WERI-Rb-1 (cell line): ENCODE data around the gene BCL2L12.

Source experiments
- DNase-seq: peaks from one replicate; pipeline ENCODE4 v3.0.0-alpha.2; 2020
- H3K27ac ChIP-seq: fragments of 250-450 bp; sonication (Bioruptor Pico); 2 replicates; pipeline ENCODE4 v1.5.1; 2020; ENCODE audit warnings: mild to moderate bottlenecking, moderate library complexity
- H3K27me3 ChIP-seq: fragments of 250-450 bp; sonication (Bioruptor Pico); 2 replicates; pipeline ENCODE4 v1.5.1; 2021; ENCODE audit warnings: mild to moderate bottlenecking, low read depth, moderate library complexity; ENCODE audit not compliant: insufficient read depth, severe bottlenecking
- H3K36me3 ChIP-seq: fragments of 250-450 bp; sonication (Bioruptor Pico); 2 replicates; pipeline ENCODE4 v1.5.1; 2020; ENCODE audit warnings: mild to moderate bottlenecking, moderate library complexity
- H3K4me3 ChIP-seq: 2 replicates; pipeline ENCODE4 v1.5.1; 2011; ENCODE audit warnings: low read depth, mild to moderate bottlenecking, control low read depth, low read length
- H3K9me3 ChIP-seq: fragments of 250-450 bp; sonication (Bioruptor Pico); 2 replicates; pipeline ENCODE4 v1.5.1; 2021; ENCODE audit warnings: mild to moderate bottlenecking, moderate library complexity; ENCODE audit not compliant: severe bottlenecking
- TF ChIP-seq, protein P1 (sequence below): IDR thresholded peaks from 2 replicates; pipeline ENCODE4 v1.5.1; 2011; ENCODE audit warnings: low read depth, mild to moderate bottlenecking, control low read depth, inconsistent platforms, low read length

Gene BCL2L12

GRCh38 chr19:49646586-49646985, 19.1 kb upstream of the BCL2L12 start:
- TF ChIP-seq, protein P1, sequence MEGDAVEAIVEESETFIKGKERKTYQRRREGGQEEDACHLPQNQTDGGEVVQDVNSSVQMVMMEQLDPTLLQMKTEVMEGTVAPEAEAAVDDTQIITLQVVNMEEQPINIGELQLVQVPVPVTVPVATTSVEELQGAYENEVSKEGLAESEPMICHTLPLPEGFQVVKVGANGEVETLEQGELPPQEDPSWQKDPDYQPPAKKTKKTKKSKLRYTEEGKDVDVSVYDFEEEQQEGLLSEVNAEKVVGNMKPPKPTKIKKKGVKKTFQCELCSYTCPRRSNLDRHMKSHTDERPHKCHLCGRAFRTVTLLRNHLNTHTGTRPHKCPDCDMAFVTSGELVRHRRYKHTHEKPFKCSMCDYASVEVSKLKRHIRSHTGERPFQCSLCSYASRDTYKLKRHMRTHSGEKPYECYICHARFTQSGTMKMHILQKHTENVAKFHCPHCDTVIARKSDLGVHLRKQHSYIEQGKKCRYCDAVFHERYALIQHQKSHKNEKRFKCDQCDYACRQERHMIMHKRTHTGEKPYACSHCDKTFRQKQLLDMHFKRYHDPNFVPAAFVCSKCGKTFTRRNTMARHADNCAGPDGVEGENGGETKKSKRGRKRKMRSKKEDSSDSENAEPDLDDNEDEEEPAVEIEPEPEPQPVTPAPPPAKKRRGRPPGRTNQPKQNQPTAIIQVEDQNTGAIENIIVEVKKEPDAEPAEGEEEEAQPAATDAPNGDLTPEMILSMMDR = no peak
- no peaks in the 10 kb centered on the region for H3K27me3 ChIP-seq
- no peaks in the 10 kb centered on the region for H3K9me3 ChIP-seq
- DNase-seq = no peak
- peaks cover 44% of the 10 kb centered on the region for H3K36me3 ChIP-seq
- H3K27ac ChIP-seq = no peak overlapping the region
- H3K4me3 ChIP-seq = no peak overlapping the region

DNA sequence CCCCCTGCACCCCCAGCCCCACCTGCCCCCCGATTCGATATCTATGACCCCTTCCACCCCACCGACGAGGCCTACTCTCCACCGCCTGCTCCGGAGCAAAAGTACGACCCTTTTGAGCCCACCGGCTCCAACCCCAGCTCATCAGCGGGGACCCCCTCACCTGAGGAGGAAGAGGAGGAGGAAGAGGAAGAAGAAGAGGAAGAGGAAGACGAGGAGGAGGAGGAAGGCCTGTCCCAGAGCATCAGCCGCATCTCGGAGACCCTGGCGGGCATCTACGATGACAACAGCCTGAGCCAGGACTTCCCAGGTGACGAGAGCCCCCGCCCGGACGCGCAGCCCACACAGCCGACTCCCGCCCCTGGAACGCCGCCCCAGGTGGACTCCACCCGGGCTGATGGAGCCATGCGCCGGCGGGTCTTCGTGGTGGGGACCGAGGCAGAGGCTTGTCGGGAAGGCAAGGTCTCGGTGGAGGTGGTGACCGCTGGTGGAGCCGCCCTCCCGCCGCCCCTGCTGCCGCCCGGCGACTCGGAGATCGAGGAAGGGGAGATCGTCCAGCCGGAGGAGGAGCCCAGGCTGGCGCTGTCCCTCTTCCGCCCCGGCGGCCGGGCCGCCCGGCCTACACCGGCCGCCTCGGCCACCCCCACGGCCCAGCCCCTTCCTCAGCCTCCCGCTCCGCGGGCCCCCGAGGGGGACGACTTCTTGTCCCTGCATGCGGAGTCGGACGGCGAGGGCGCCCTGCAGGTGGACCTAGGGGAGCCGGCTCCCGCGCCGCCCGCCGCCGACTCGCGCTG, 14.5 kb upstream of the BCL2L12 start:
- DNase-seq = no peak

DNA sequence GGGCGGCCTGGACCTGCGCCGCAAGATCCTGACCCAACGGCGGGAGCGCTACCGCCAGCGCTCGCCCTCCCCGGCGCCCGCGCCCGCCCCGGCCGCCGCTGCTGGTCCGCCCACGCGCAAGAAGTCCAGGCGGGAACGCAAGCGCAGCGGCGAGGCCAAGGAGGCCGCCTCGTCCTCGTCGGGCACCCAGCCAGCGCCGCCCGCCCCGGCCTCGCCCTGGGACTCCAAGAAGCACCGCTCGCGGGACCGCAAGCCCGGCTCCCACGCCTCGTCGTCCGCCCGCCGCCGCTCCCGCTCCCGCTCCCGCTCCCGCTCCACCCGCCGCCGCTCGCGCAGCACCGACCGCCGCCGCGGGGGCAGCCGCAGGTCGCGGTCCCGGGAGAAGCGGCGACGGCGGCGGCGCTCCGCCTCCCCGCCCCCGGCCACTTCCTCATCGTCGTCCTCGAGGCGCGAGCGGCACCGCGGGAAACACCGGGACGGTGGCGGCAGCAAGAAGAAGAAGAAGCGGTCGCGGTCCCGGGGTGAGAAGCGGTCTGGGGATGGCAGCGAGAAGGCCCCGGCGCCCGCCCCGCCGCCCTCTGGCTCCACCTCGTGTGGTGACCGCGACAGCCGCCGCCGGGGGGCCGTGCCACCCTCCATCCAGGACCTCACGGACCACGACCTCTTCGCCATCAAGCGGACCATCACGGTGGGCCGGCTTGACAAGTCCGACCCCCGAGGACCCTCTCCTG, 13.7 kb upstream of the BCL2L12 start:
- DNase-seq = no peak
- H3K4me3 ChIP-seq = no peak overlapping the region
- H3K27ac ChIP-seq = no peak overlapping the region
- TF ChIP-seq, protein P1 = no peak
- no peaks in the 10 kb centered on the region for H3K27me3 ChIP-seq
- H3K36me3 ChIP-seq = peaks cover 76% of the 10 kb centered on the region
- no peaks in the 10 kb centered on the region for H3K9me3 ChIP-seq

More for the DNA sequence above, 14.5 kb upstream of the BCL2L12 start:
- Histone ChIP-seq H3K9me3 (no peaks in the 10 kb centered on the region), H3K4me3 (no peak overlapping the region), H3K27ac (no peak overlapping the region), H3K36me3 (peaks cover 75% of the 10 kb centered on the region), H3K27me3 (no peaks in the 10 kb centered on the region)
- TF ChIP-seq, protein P1 = no peak

DNA sequence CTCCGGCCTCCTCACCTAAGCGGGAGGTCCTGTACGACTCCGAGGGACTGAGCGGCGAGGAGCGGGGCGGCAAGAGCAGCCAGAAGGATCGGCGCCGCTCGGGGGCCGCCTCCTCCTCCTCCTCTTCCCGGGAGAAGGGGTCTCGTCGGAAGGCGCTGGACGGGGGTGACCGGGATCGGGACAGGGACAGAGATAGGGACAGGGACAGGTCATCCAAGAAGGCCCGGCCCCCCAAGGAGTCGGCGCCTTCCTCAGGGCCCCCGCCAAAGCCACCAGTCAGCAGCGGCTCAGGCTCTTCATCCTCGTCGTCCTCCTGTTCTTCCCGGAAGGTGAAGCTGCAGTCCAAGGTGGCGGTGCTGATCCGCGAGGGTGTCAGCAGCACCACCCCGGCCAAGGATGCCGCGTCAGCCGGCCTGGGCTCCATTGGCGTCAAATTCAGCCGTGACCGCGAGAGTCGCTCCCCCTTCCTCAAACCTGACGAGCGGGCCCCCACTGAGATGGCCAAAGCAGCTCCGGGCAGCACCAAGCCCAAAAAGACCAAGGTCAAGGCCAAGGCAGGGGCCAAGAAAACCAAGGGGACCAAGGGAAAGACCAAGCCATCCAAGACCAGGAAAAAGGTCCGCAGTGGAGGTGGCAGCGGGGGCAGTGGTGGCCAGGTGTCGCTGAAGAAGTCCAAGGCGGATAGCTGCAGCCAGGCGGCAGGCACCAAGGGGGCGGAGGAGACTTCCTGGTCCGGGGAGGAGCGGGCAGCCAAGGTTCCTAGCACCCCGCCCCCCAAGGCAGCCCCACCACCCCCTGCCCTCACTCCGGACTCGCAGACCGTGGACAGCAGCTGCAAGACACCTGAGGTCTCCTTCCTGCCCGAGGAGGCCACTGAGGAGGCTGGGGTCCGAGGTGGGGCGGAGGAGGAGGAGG, 12.9 kb upstream of the BCL2L12 start:
- Histone ChIP-seq H3K9me3 (no peaks in the 10 kb centered on the region), H3K27ac (no peak overlapping the region), H3K27me3 (no peaks in the 10 kb centered on the region), H3K4me3 (no peak overlapping the region), H3K36me3 (peaks cover 77% of the 10 kb centered on the region)
- TF ChIP-seq, protein P1 = no peak
- DNase-seq = no peak

DNA sequence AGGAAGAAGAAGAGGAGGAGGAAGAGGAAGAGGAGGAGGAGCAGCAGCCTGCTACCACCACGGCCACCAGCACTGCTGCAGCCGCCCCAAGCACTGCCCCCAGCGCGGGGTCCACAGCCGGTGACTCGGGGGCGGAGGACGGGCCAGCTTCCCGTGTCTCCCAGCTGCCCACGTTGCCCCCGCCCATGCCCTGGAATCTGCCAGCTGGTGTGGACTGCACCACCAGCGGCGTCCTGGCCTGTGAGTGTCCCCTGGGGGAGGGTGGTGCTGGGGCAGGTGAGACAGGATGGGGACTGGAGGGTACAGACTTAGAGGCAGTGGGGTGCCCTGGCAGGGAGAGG, 12.3 kb upstream of the BCL2L12 start:
- H3K36me3 ChIP-seq = peaks cover 78% of the 10 kb centered on the region
- no peaks in the 10 kb centered on the region for H3K27me3 ChIP-seq
- no peak overlapping the region for H3K4me3 ChIP-seq
- H3K9me3 ChIP-seq = no peaks in the 10 kb centered on the region
- H3K27ac ChIP-seq = no peak overlapping the region
- TF ChIP-seq, protein P1 = no peak
- DNase-seq = no peak
